Body of pancreas (tissue), 4 donors: Measurements from ENCODE around the gene SPATA17.

ENCODE experiments used
- CTCF ChIP-seq, 7 experiments: fragments of 450-650 bp in 4 of 7; fragments of 200-600 bp in 3 of 7; sonication (generic) in 3 of 7; IDR thresholded peaks; one replicate each; pipeline ENCODE4 v1.5.1; 2016 to 2019; ENCODE audit warnings: antibody characterized with exemption in 7 of 7
- POLR2A ChIP-seq, 3 donors: fragments of 450-650 bp; IDR thresholded peaks; one replicate each; pipeline ENCODE4 v1.6.1; 2016; ENCODE audit warnings: antibody characterized with exemption in 3 of 3, mild to moderate bottlenecking in 2 of 3

GRCh38 chr1:217687511-217687910, 56.4 kb downstream of the SPATA17 start:
- TF ChIP-seq CTCF (IDR thresholded peaks at IDR 0.05), result no peak
- TF ChIP-seq POLR2A (IDR thresholded peaks at IDR 0.05), result no peak
